ENCODE results near the gene SLC7A1.

DNA sequence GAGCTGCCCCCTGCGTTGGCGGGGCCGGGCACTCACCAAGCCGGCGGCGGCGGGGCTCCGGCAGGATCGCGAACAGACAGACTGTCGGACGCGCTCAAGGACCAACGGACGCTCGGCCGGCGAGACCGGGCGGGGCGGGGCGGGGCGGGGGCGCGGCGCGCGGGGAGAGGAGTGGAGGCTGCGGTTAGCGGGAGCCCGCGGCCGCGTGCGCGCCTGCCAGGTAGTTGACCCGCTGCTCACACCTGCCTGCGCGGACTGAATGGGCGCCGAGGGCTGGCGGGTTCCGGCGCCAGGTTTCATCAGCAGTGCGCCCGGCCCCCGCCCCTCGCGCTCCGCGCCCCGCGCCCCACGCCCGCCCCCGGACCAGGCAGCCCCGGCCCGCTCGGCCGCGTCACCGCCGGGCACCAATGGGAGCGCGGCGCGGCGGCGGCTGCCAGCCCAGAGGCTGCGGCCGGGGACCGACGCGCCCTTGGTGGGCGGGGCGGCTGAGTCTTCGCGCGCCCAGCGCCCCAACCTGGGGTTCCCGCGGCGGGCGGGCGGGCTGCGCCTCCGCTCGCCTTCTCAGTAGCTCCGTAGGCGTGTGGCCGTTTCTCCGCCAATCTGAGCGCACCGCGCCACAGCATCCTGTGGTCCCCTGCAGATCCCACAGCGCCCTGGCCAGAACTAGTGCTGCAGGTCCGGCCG lies at the start of gene SLC7A1:
- TF ChIP-seq, protein P1, sequence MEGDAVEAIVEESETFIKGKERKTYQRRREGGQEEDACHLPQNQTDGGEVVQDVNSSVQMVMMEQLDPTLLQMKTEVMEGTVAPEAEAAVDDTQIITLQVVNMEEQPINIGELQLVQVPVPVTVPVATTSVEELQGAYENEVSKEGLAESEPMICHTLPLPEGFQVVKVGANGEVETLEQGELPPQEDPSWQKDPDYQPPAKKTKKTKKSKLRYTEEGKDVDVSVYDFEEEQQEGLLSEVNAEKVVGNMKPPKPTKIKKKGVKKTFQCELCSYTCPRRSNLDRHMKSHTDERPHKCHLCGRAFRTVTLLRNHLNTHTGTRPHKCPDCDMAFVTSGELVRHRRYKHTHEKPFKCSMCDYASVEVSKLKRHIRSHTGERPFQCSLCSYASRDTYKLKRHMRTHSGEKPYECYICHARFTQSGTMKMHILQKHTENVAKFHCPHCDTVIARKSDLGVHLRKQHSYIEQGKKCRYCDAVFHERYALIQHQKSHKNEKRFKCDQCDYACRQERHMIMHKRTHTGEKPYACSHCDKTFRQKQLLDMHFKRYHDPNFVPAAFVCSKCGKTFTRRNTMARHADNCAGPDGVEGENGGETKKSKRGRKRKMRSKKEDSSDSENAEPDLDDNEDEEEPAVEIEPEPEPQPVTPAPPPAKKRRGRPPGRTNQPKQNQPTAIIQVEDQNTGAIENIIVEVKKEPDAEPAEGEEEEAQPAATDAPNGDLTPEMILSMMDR (IDR thresholded peaks at IDR 0.05), result no peak
- peak in 1 of 2 donors; percentile 53 for TF ChIP-seq POLR2AphosphoS5 (IDR thresholded peaks at IDR 0.05; ENCODE audit: insufficient read depth in 1 of 2, low read depth in 1 of 2)

All from vagina (tissue), 2 donors.